HG03139 (cell line): Measurements from ENCODE around the gene QPCT.
A peak's percentile ranks its signal among the peaks of the same experiment; 100 is the strongest.
"Not testable (repeated sequence)": the region's sequence is repeated elsewhere in the genome, so short reads cannot be mapped to it uniquely, and the experiment has no call there.

Experiments
- ATAC-seq: cut with Tn5 transposase; IDR thresholded peaks from one replicate; pipeline ENCODE4 v1.9.1; 2021; ENCODE audit not compliant: unreplicated experiment

QPCT gene

DNA sequence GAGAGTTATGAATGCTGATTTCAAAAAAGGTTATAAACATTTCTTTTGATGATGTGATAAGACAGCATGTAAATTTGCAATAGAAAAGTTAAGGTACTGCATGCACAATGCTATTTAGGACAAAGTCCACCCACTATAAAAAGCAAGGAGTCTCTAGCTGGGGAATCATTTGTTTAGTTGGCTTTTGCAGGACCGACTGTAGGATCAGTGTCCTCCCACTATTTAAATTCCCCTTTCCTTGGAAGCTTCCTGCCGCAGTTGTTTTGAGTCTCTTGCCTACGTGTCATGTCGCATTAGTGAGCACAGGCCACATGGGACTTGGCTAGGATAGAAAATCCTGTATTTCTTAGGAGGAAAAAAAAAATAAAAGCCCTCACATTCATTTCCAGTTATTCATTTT, 13.1 kb downstream of the QPCT start:
- no peak for ATAC-seq

DNA sequence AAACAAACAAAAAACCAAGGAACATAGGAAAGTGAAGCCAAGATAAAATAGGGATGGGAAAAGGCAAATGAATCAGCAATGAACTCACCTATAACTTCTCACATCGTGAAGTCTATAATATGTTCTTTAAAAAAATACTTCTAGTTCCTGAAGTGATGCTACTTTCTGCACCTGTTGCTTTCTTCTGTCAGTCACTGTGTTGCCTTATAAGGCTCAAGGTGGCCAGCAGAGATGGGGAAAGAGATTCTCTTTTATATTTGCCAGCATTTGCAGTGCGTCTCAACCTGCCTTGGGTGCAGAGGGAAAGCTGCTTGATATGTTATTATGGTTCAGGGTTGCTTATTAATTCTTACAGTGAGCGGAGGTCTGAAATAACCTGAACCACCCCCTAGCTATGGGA, 14.0 kb downstream of the QPCT start:
- no peak for ATAC-seq

DNA sequence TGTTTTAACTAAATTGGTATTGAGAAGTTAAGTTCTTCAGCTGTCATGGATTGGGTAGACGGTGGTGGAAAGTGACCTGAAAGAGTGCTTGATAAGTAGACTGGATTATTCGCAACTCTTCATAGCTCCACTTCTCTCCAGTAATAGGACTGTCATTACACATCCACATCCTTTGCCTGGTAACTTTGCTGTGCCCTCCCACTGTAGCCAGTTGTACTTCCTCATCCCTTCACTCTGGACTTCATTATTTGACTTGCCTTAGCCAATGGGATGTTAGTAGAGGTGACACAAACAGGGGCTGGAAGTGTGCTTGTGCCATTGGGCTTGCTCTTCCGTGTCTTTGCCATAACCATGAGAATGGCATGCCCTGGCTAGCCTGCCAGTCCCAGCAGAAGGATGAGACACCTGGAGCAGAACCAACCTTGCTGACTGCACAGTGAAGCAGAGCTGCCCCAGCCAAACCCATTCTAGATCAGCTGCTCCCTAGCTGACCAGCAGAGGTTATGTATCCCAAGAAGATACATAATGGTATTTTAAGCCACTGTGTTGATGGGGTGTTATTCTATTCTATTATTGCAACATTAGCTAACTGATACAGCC, 16.9 kb downstream of the QPCT start:
- ATAC-seq = no peak

DNA sequence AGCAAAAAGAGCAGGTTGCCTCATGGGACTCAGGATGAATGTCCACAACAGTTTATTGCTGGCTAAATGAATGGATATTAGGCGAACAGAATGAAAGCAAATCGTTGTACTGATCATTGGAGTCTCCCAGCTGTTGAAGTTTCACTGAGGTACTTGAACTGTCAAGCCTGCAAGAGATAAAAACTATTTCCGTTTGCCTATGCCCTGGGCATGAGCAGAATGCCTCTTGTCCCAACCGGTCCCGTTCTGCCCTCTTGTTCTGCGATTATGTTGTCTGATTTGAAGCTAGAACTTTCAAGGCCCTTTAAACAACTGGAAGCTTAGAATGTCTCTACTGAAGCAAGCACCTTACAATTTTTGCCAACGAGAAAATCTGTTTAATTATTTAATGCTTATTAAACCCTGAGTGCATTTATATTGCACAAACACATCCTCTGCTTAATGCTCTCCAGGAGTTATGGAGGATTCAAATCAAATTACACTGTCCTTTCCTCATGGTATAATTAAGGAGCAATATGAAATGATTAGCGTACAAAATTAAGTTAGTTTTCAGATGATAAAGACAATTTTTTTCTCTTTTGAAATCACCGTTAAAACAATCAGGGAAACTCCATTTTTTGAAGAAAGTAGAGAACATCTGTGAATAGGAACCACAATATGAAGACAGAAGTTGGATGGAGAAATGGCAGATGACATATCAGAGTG, 17.7 kb downstream of the QPCT start:
- ATAC-seq = no peak

DNA sequence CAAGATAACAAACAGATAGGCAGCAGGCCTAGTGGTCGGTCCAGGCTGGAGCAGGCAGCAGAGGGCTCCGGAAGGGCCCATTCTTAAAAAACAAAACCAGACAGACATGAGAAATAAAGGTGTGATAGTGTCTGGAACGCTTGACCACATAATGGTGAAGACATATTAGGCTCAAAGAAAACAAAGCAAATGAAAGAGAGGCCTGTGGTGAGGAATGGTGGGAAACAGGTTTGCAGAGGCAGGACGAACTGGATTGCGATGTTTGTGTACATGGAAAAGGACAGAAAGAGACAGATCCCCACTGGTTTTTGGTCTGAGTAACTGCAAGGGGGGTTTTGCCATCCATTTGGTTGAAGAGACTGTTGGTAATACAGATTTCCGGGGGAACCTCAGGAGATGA, 19.9 kb downstream of the QPCT start:
- no peak for ATAC-seq

DNA sequence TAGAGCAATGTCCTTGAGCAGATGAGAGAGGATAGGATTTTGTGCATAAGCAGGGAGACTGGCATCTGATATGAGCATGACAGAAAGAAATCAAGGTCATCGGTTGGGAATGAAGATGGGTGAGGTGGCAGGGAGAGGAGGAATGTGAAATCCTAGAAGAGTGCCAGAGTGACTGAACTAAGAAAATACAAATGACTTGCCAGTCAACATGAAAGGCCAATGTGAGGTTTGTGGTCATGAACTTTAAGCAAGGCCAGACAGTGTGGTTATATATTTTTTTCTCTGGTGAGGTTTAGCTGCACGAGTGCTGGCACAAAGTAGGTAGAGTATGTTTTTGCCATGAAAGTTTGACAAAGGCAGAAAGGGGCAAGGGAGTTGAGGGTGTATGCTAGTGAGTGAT, 21.2 kb downstream of the QPCT start:
- no peak for ATAC-seq

DNA sequence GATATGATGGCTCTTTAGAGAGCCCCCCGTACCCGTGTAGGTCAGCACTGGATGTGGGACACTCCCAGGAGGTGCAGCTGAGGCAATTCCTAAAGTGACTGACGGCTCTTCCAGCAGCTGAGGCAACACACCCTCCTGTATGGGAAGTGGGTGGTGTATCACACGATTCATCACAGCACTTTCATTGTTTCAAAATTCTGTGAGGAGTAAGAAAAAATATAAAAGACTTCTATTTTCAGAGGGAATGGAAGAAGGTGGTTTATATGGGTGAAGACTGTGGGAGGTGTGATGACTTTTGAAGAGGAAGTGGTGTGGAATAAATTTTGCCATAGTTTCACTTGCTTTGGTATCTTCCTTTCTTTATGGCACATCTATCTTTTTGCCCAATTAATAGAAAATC, 22.3 kb downstream of the QPCT start:
- no peak for ATAC-seq

DNA sequence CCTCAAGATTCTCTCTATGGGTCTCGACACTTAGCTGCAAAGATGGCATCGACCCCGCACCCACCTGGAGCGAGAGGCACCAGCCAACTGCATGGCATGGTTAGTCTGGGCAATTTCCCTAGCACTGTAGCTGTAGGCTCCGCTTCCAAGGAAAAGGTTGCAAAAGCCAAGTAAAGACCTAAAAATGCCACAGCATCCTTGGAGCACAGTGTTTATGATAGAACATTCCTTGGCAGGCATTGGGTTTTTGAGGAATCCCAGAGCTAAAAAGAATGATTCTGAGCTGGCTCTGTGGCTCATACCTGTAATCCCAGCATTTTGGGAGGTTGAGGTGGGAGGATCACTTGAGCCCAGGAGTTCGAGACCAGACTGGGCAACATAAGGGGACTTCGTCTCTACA, 22.9 kb downstream of the QPCT start:
- ATAC-seq = no peak

DNA sequence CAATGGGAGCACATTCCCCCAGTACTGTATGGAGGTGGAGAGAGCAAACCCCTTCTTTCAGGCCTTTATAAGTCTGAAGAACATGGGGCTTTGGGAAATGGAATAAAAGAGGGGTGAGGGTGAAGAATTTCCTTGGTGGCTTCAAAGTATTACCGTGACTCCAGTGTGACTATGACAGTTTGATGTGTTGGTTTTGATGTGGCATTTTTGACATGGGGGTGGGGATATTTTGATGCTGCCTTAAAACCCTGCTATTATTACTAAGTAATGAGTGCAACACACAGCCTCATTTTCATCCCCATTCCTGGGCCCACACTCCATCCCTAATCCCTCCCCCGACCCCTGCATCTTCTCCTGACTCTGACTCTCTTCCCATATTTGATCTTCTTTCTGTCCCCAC, 23.6 kb downstream of the QPCT start:
- ATAC-seq = no peak

DNA sequence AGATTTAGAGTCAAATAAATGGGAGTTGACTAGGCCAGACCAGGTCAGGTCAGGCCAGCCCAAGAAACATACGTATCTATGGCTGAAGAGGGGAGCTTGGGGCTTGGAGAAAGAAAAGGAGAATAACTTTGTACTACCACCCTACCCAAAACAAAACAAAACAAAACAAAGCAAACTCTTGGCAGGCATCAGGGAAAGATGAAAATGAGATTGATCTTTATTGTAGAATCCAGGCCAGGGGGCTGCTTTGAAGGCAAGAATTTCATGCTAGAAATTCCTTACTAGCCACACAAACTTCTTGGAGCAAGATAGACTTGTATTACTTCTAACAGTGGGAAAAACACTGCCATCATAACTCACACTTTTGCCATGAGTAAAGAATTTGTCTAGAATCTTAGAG, 26.2 kb downstream of the QPCT start:
- no peak for ATAC-seq

DNA sequence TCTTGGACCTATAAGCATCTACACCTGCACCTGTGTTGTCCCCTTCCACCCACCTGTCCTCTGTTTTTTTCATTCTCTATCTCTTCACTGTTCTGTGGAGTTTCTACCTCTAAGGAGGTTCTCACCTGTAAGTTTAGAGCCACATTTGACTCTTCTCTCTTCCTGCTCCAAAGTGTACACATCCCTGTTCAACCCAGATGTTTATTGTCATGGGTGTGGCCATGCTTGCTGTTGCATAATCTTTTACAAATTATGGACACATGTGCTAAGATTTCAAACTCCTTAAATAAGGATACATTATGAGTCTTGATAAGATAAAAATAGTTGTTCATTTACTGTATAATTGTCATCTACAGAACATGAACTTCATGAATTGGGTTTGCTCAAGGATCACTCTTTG, 27.6 kb downstream of the QPCT start:
- ATAC-seq = no peak

DNA sequence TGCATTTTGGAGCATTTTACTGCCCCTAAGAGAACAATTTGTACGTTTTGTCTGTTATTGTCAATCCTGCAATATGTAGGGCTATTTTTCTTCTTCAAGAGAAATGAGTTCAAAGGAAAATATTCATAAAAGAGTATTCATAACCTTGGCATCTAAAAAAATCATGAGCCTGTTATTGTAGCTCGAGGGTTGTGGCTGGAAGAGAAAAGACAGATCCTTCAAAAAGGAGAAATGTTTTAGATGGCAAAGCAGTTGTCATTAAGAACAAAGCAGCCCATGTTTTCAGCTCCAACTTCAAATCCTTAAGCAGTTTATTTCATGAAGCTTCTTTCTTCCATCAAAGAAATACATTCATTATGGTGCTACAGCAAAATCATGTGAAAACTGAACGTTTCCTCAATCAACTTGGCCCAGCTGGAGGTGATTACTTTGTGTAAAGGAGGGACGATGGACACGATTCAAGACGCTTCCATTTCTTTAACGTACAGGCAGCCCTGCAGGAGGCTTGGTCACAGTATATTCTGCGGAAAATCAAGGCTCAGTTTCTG, 31.4 kb downstream of the QPCT start:
- peak; percentile 15 for ATAC-seq

DNA sequence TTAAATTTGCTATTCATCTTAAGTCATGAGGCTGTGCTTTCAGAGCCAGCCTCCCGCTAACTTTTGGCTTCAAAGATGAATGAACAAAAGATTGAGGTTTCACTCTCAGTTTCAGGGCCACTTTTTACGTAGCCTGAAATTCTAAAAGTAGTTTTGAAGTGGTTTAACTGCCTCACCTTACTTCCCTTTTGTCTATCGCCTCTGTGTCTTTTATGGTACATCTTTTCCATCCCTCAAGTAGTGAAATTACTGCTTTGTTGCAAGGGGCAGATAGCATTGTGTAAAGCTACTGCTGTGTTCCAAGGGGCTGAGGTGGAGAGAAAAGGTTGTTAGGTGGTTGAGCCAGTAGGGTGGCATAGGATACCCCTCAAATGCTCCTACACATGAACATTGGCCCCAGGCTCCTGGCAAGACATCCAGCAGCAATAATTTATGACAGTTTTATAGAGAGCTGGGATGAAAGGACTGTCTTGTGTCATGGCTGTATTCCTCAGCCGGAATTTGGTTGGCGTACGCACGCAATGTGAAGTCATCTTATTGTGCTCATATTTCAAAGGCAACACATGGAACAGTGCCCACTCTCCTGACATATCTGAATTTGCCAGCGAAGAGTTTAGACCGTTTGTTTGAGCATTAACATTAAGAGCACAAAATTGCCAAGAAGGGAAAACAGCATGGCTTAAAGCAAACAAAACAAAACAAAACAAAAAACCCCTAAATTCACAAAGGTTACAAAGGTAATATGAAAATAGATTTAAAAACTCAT, 32.2 kb downstream of the QPCT start:
- ATAC-seq = peak; percentile 82

DNA sequence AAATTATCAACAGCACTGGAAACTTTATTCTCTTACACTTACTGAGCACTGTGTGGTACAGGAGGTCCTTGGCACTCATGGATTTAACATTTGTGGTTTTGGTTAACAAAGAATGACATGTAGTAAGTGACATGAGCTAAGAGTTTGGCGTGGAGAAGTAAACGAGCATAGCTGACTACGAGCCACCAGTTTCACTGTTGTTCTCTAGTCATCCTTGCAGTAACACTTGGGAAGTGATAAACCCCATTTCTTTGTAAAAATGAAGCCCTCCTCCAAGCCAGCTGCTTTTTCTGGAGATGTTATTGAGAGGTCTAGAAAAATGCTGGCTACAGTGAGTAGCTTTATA, 32.7 kb downstream of the QPCT start:
- no peak for ATAC-seq

DNA sequence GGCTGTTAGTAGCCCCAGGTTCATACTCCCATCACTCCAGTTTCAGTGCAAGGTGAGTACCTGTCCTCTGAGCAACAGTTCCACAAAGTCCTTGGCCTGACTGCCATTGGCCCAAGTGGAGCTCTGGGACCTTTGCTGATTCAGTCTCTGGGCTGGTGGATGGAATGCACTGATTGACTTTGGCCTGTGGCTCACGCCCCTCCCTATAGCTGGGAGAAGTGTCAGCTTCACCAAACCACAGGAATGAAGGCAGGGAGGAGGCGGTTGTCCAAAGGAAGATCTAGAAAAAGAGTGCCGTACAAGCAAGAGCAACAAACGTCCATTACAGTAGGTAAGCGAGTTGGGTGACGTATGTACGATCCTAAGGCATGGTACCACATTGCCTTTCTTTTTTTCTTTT, 34.0 kb downstream of the QPCT start:
- ATAC-seq = no peak

DNA sequence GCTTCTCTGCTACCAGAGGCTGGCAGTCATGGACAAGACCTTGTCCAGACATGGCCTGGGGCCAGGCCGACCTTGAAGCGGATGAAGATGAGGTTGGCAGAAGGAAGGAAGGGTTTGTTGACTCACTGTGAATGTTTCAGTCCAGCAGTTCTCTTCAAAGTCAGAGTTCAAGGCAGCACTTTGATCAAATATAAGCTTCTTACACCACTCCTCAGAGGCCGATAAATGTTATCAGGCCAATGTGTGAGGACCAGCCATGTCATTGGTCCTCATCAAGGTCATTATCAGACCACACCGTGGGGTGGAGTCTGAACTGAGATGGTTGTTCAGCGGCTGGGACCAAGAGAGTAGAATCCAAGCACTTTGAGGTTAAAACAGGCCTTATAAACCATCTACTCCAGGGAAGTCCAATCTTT, 35.5 kb downstream of the QPCT start:
- ATAC-seq = no peak

DNA sequence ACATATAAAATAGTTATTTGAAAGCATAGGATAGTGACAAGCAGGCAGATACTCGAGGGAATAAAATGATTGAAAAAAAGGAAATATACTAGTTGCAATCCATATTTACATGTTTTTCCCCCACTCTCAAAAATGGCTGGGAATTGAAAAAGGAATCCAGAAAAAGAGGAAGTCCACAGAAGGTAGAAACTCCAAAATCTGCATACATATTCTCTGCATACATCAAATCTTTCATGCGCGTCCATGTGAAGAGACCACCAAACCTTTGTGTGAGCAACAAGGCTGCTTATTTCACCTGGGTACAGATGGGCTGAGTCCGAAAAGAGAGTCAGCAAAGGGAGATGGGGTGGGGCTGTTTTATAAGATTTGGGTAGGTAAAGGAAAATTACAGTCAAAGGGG, 36.4 kb downstream of the QPCT start:
- not testable (repeated sequence) for ATAC-seq

DNA sequence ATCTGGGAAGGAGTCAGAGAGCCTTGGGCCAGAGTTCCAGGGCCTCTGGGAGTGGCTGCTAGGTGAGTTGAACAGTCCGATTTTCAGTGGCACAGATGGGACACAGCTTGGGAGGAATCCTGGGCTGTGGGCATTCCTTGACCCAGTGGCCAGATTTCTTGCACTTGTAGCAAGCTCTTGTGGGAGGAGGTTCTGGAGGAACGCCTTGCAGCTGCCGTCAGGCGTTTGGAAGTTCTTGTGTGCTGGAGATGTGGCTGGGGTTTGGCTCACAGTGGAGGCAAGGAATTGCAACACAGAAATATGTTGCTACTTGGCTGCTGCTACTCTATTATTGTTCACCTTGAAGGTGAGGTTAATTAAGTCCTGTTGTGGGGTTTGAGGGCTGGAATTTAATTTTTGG, 39.8 kb downstream of the QPCT start:
- ATAC-seq = not testable (repeated sequence)

DNA sequence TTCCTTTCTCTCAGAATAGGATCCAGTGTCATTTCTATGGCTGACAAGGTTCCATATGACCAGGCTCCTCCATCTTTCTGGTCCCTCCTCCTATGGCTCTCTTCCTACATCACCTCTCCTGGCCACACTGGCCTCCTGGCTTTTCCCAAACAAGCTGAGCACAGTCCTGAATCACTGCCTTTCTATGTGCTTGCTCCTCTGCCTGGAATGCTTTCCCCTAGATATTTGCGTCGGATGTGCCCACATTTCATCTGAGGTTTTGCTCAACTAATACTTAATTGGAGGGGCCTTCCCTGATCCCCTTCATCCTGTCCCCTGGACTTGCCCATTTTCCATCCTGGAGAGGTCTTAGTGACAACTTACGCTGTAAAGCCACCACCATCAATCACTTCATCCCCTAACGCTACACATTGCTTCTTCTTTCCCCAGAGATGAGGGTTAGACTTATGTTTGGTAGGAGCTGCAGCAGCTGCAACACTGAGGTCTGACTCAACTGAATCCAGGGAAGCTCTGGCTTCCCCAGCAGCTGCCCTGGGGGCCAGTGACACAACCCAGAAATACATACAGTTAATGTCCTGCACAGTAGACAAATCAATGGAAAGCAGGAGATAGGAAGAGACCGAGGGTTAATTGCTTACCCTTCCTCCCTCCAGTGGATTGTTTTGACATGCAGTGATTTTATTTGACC, 42.9 kb downstream of the QPCT start:
- ATAC-seq = no peak

DNA sequence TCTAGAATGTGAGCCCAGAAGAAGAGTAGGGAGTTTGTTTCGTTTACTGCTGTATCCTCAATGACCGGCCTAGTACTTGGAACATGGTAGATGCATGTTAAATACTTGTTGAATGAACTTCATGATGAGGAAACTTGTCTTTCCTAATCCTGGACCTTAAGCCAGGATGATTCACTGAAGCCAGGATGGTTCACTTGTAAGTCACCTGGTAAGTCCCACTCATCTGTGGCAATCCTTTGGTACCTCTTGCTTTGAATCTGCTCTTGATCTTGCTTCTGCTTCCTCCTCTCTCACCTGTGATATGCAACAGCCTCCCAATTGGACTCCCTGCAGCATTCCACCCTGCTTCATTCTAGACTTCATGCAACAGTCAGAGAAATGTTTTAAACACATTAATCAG, 43.6 kb downstream of the QPCT start:
- no peak for ATAC-seq

DNA sequence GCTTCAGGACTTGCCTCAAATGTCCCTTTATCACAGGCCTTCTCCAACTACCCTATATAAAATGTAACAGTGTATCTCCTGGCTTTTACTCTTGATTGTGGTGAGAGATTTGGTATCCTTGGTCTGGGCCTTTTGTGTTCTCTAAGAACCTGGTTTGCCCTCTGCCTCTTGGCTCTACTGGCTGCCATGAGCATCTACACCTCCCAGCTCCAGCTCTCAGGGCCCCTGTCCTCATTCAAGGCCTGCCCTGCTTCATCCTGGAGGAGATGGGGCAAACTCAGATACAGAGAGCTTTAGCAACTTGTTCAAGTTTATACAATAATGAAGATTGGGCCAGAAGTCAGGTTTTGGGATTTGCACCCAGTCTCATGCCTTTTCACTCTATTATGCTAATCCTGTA, 45.0 kb downstream of the QPCT start:
- ATAC-seq = no peak
